ENCODE results near the gene AP2B1.

DNA sequence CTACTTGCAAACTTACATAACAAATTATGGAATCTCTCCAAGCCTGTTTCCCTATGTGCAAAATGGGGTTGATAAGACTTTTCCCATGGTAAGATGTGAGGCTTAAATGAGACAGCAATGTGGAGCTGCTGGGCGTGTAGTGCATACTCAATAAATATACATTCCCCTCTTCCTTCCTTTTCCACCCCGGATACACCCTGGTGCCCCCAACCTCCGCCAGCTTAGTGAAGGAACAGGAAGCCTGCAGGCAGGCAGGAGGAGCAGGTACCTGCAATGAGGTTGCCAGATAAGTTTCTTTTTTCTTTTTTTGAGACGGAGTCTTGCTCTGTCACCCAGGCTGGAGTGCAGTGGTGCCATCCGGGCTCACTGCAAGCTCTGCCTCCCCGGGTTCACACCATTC lies 188.5 kb downstream of the AP2B1 start:
- TF ChIP-seq POLR2A (IDR thresholded peaks at IDR 0.05), result no peak
- no peak for TF ChIP-seq CTCF (IDR thresholded peaks at IDR 0.05)

Data from right lobe of liver (tissue), 4 donors.